ENCODE measurements around the gene TBC1D14.

Gene TBC1D14, protein sequence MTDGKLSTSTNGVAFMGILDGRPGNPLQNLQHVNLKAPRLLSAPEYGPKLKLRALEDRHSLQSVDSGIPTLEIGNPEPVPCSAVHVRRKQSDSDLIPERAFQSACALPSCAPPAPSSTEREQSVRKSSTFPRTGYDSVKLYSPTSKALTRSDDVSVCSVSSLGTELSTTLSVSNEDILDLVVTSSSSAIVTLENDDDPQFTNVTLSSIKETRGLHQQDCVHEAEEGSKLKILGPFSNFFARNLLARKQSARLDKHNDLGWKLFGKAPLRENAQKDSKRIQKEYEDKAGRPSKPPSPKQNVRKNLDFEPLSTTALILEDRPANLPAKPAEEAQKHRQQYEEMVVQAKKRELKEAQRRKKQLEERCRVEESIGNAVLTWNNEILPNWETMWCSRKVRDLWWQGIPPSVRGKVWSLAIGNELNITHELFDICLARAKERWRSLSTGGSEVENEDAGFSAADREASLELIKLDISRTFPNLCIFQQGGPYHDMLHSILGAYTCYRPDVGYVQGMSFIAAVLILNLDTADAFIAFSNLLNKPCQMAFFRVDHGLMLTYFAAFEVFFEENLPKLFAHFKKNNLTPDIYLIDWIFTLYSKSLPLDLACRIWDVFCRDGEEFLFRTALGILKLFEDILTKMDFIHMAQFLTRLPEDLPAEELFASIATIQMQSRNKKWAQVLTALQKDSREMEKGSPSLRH

DNA sequence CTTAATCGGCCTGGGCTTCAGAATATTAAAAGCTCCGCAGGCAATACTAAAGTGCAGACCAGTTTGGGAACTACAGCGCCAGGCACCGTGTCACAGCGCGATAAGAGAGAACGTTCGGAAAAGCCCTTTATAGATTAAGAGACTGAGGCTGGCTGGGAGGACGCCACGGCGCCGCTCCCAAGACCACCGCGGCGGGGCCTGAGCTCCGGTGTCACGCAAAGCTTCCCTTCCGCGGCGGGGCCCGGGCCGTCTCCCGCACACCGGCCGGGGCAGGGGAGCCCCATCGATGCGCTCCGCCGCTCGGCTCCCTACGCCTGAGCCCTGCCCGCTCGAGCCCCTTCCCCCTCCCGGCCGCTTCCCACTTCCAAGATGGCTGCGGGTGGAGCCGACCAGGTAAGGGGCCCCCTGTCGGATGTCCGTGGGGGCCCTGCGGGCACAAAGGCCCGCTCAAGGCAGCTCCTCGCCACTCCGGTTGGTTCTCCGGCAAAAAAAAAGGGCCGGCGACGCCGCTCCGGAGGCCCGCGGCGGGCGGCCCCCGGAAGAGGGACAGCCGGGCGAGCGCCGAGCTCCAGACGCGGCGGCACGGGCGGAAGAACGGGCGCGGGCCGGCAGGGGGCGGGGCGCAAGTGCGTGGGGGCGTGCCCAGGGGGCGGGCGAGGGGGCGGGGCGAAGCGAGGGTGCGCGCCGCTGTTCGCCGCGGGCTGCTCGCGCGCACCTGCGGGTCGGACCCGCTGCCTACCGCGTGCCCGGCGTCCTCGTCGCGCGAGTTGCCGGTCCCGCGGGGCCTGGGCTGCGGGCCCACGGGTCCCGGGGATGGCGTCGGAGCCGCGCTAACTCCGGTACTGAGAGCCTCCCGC, at the start of gene TBC1D14:
TBC1D14 (plus strand) TSS at position 714 of the 857 bp plus-strand sequence. CDS start 13,564 bp downstream, outside the sequence.
- DNase-seq, result peak; percentile 82

- no peak for DNase-seq
Measured at GRCh38 chr4:6868386-6868785, 41.2 kb upstream of the TBC1D14 start.

- no peak for DNase-seq
Measured at GRCh38 chr4:6869944-6870343, 39.7 kb upstream of the TBC1D14 start.

GRCh38 chr4:6873291-6873690, 36.3 kb upstream of the TBC1D14 start:
- no peak for DNase-seq

- peak; percentile 64 for DNase-seq
Measured at GRCh38 chr4:6873792-6874461, 35.7 kb upstream of the TBC1D14 start.

GRCh38 chr4:6874981-6875380, 34.6 kb upstream of the TBC1D14 start:
- no peak for DNase-seq

GRCh38 chr4:6875431-6875831, 34.2 kb upstream of the TBC1D14 start:
- DNase-seq, result no peak

DNA sequence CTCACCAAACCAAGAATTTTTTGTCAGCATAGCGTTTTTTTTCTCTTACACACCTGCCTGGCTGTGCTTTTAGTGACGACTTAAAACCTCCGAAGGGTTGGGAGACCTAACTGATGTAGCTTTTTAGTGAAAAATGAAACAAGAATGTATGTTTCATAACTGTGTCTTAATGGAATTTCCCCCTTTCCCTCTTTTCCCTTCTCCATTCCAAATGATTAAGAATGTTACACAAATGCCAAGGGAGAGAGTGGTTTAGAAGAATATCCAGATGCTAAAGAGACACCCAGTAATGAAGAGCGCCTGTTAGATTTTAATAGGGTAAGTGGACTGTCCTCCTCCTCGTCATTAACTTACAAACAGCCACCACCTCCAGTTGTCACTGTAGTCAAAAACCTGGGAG, 33.2 kb upstream of the TBC1D14 start:
- no peak for DNase-seq

GRCh38 chr4:6877067-6877466, 32.6 kb upstream of the TBC1D14 start:
- no peak for DNase-seq

DNA sequence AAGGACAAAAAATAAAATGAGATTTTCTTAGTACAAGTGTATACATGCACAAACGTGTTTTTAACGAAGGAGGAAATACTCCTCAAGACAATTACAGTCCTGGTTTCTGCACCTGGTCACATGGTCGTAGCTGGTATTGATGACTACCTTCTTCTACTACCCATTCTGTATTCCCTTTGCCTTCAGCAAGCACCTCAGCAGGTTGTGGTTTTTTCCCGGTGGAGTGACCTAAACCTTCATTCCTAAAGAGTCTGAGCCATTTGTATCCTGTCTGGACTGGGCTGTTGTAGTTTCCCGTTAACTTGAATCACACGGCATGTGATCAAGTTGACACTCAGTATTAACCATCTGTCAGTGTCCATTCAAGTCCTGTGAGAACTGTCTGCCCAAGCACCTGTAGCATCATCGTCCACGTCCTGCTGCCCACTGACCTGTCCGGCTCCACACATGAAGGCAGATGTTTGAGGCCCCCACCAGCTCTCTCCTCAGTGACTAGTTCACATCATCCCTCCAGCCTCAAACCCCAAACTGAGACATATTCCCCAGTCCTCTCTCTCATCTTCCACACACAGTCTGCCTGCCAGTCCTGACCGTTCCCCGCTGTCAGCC, 31.1 kb upstream of the TBC1D14 start:
- no peak for DNase-seq

- DNase-seq, result no peak
Measured at GRCh38 chr4:6880691-6881090, 28.9 kb upstream of the TBC1D14 start.

DNA sequence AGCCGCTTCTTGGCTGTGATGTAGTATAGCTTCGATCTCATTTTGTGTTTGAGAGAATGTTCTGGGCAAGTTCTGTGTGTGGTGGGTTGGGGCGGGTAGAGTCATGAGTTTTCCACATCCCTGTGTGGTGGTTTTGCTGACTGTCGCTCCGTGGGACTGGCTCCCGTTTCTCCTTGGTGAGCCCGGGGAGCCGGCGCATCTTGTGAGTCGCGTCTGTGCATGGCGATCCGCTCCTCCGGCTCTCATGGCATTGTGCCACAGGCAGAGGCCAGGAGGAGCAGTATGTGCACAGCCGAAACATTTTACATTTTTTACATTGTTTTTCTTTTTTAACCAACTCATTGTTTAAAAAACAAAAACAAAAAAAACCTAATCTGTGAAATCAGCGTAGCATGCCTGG, 27.7 kb upstream of the TBC1D14 start:
- no peak for DNase-seq

- DNase-seq, result no peak
Measured at GRCh38 chr4:6884341-6884870, 25.2 kb upstream of the TBC1D14 start.

GRCh38 chr4:6885953-6886557, 23.6 kb upstream of the TBC1D14 start:
- no peak for DNase-seq

GRCh38 chr4:6886886-6887285, 22.7 kb upstream of the TBC1D14 start:
- no peak for DNase-seq

GRCh38 chr4:6887591-6888371, 21.8 kb upstream of the TBC1D14 start:
- no peak for DNase-seq

DNA sequence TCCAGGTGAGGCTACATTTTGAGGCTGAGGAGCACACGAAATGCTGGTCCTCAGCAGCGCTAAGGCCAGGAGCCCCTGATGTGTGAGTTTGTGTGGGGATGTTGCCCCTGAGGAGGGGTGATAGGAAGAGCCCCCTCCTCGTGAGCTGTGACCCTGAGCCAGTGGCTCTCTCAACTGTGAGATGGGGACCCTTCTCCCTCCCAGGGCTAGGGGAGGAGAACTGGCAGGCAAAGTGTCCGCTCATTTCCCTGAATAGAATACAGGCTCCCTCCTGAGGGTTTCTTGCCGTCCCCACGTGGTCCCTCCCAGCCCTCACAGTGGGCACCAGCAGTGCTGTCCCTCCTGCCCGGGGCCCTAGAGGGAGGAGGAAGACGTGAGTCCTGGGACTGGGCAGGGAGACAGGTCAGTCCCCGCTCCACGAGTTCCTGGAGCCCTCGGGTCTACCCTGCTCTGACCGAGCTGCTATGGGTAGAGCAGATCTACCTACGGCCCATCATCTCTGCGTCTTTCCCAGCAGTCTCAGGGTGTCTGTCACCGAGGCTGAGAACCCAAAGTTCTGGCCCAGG, 21.0 kb upstream of the TBC1D14 start:
- no peak for DNase-seq

- no peak for DNase-seq
Measured at GRCh38 chr4:6889101-6889735, 20.4 kb upstream of the TBC1D14 start.

DNA sequence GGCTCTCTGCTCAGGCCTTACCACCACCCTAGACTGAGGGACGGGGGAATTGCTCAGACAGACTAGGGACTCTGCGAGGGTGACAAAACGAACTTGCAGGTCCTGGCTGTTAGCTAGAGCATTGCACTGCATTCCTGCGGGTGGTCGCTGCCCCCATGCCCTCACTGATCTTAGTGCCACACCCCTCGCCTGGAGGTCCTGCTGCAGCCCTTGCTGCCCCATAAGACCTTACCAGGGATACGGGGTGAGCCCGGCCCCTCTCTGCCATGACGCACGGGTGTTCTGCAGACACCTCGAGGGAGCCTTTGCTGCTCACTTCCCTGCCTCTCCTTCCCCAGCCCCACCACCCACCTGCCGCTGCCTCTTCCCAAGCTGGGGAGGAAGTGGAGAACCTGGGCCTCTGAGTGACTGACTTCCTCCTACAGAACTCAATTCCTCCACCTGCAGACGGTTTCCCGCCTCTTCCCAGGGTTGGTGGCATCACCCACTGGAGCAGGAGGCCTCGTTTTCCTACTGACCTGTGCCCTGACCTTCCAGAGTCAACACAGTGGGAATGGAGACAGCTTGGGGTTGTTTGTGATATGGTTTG, 19.8 kb upstream of the TBC1D14 start:
- no peak for DNase-seq

DNA sequence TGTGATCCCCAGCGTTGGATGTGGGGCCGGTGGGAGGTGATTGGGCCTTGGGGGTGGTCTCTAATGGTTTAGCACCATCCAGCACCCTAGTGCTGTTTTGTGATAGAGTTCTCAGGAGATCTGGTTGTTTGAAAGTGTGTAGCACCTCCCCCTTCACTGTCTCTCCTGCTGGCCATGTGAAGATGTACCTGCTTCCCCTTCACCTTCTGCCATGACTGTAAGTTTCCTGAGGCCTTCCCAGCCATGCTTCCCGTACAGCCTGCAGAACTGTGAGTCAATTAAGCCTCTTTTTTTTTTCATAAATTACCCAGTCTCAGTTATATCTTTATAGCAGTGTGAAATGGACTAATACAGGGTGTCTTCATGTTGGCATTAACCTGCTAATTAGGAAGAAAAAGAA, 19.3 kb upstream of the TBC1D14 start:
- DNase-seq, result no peak

Data from activated effector memory CD4-positive, alpha-beta T cell treated with Interleukin-2 at 50 U/mL for 16 hours (primary cell).